ENCODE results near the gene SMG1. TPM values are rescaled to one million over a fixed set of nuclear protein-coding genes. Genes with fewer than 3 reads are reported as not detected.

SMG1 gene
- total RNA-seq, 2 donors from 2014 or later, result 166 to 216 TPM

DNA sequence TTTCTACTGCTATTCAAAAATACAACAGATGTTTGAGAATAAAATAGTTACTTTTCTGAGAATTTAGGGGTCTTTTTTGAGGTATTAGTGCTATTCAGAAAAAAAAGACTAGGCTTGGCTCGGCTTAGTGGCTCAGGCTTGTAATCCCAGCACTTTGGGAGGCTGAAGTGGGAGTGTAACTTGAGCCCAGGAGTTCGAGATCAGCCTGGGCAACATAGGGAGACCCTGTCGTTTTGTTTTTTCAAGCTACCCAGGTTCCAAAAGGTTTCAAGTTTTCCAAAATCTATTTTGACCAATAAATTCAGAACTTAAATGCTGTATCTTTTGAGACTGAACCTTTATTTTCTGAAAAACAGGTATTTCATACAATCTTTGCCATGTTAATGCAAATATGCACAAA, 121.7 kb downstream of the SMG1 start:
- Mint-ChIP-seq H3K27me3 (no peaks in the 10 kb centered on the region), H3K27ac (peak overlapping the region; percentile 89), H3K4me3 (peak overlapping the region; percentile 93), H3K9me3 (no peaks in the 10 kb centered on the region), H3K4me1 (peaks cover 18% of the 10 kb centered on the region), H3K36me3 (ENCODE audit: low read depth) (peaks cover 70% of the 10 kb centered on the region)
- ATAC-seq (replicated peaks), result no peak

DNA sequence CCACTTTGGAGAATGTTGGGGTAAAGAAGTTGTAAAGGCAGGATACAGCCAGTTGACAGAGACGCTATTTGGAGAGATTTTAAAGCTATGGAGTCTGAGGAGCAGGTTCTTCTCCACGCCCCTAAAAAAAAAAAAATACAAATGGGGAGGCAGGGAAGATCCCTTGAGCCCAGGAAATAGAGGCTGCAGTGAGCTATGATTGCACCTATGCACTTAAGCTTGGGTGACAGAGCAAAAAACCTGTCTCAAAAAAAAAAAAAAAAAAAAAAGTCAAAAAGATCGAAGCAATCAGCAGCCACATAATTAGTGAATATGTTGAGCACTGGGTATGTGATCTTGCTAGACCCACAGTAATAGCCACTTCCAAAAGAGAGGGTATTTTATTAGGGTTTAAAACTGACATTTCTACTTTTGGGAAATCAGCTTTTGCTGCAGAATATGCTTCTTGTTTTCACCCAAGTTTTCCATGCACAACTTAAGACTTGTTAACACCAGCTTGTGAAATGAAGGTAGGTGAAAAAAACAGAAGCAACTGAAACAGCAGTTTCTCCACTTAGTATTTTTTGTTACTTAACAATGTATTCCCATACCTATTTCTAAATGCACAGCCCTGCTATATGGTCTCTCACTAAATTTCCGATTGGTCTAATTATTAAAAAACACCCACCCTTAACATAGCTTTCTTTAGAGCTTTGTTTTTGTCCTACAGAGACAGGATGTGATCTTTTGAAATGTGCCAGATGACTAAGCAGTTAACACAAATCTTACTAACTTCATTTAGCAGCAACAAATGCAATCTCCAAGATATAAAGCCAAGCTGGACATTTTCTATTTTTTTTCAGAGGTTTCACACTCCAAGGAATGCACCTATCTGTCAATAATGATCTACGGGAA, 122.4 kb downstream of the SMG1 start:
- peak overlapping the region; percentile 93 for H3K4me3 Mint-ChIP-seq
- H3K36me3 Mint-ChIP-seq (ENCODE audit: low read depth), result peaks cover 69% of the 10 kb centered on the region
- no peak for ATAC-seq (replicated peaks)
- no peaks in the 10 kb centered on the region for H3K9me3 Mint-ChIP-seq
- no peaks in the 10 kb centered on the region for H3K27me3 Mint-ChIP-seq
- peak overlapping the region; percentile 89 for H3K27ac Mint-ChIP-seq
- H3K4me1 Mint-ChIP-seq, result peaks cover 20% of the 10 kb centered on the region

DNA sequence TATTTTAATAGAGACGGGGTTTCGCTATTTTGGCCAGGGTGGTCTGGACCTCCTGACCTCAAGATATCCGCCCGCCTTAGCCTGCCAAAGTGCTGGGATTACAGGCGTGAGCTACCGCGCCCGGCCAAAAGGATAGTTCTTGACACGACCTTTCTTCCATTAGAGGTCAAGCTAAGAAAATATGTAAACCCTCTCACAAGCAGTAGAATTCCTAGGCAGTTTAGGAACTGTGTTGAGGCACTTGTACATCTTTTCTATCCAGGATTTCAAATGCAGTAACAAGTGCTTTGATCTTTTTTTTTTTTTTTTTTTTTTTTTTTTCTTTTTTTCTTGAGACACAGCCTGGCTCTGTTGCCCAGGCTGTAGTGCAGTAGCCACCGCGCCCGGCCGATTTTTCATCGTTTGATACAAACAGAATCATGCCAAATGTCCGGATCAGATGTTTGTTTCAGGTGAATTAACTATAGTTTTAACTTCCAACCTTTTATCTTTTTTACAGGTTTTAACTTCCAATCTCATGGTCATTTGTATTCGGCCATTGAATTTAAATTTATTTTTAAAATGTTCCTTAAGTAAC, 123.4 kb downstream of the SMG1 start:
- Mint-ChIP-seq H3K27me3 (no peaks in the 10 kb centered on the region), H3K4me1 (peaks cover 22% of the 10 kb centered on the region), H3K9me3 (no peaks in the 10 kb centered on the region), H3K27ac (peak overlapping the region; percentile 97), H3K36me3 (ENCODE audit: low read depth) (peaks cover 69% of the 10 kb centered on the region), H3K4me3 (peak overlapping the region; percentile 93)
- no peak for ATAC-seq (replicated peaks)

- Mint-ChIP-seq H3K9me3 (no peaks in the 10 kb centered on the region), H3K36me3 (ENCODE audit: low read depth) (peaks cover 69% of the 10 kb centered on the region)
Observed at GRCh38 chr16:18801145-18801972, 124.8 kb downstream of the SMG1 start, which contains the start of gene ARL6IP1. Gene ARL6IP1 (minus strand): TSS chr16:18801549. CDS start chr16:18801466, 83 bp downstream.

DNA sequence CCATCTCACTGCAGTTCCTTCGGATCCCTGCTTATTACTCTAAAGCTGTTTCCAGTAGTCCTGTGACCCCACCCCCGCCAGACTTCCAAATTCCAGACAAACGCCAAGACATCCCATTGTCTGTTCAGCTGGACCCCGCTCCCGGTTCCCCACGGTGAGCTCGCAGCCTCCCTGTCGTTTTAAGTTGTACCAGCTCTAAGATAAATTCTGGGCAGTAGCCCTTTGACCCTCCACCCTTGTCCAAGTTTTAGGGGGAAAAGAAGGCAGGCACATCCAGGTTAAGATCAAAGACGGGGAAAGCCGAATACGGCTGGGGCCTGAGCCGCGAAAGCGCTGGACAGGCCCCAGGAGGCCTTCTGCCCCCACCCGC, 125.4 kb downstream of the SMG1 start:
- H3K9me3 Mint-ChIP-seq, result no peaks in the 10 kb centered on the region
- peaks cover 69% of the 10 kb centered on the region for H3K36me3 Mint-ChIP-seq (ENCODE audit: low read depth)
- H3K27ac Mint-ChIP-seq, result peak overlapping the region; percentile 97
- H3K27me3 Mint-ChIP-seq, result no peaks in the 10 kb centered on the region
- H3K4me1 Mint-ChIP-seq, result peaks cover 25% of the 10 kb centered on the region
- no peak for ATAC-seq (replicated peaks)
- peak overlapping the region; percentile 93 for H3K4me3 Mint-ChIP-seq

More at GRCh38 chr16:18801145-18801972, 124.8 kb downstream of the SMG1 start, which contains the start of gene ARL6IP1:
- Mint-ChIP-seq H3K27me3 (no peaks in the 10 kb centered on the region), H3K4me3 (peak within 1 kb of the TSS; percentile 93), H3K4me1 (peaks cover 25% of the 10 kb centered on the region), H3K27ac (peak within 1 kb of the TSS; percentile 97)
- ATAC-seq (replicated peaks), result peak; percentile 95

- no peaks in the 10 kb centered on the region for H3K9me3 Mint-ChIP-seq
- peak overlapping the region; percentile 97 for H3K27ac Mint-ChIP-seq
- peak overlapping the region; percentile 93 for H3K4me3 Mint-ChIP-seq
- peaks cover 25% of the 10 kb centered on the region for H3K4me1 Mint-ChIP-seq
- no peaks in the 10 kb centered on the region for H3K27me3 Mint-ChIP-seq
- no peak for ATAC-seq (replicated peaks)
- H3K36me3 Mint-ChIP-seq (ENCODE audit: low read depth), result peaks cover 71% of the 10 kb centered on the region
Observed at GRCh38 chr16:18800293-18800692, 125.9 kb downstream of the SMG1 start.

- H3K4me1 Mint-ChIP-seq, result peaks cover 25% of the 10 kb centered on the region
- H3K27ac Mint-ChIP-seq, result peak overlapping the region; percentile 97
- H3K27me3 Mint-ChIP-seq, result no peaks in the 10 kb centered on the region
- peak overlapping the region; percentile 93 for H3K4me3 Mint-ChIP-seq
- no peak for ATAC-seq (replicated peaks)
- H3K9me3 Mint-ChIP-seq, result no peaks in the 10 kb centered on the region
- H3K36me3 Mint-ChIP-seq (ENCODE audit: low read depth), result peaks cover 79% of the 10 kb centered on the region
Observed at GRCh38 chr16:18799500-18799899, 126.7 kb downstream of the SMG1 start.

DNA sequence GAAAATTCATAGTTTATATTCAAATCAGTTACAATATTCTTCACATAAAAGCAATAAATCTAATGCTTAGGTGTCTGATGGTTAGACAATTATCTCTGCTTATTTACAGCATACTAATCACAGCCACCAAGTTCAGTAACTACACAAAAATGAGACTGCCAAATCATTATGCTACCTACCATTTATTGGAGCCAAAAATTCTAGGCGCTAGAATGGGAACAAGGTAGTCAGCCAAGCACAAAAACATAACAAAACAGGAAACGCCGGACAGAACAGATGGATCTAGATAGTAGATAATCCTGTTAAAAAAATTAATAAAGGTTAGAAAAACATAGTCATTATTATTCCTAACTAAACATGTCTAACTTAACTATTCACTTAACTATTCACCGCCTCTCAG, 128.5 kb downstream of the SMG1 start:
- H3K9me3 Mint-ChIP-seq, result no peaks in the 10 kb centered on the region
- ATAC-seq (replicated peaks), result no peak
- no peaks in the 10 kb centered on the region for H3K27me3 Mint-ChIP-seq
- H3K4me1 Mint-ChIP-seq, result peaks cover 20% of the 10 kb centered on the region
- H3K4me3 Mint-ChIP-seq, result no peak overlapping the region
- H3K27ac Mint-ChIP-seq, result no peak overlapping the region
- H3K36me3 Mint-ChIP-seq (ENCODE audit: low read depth), result peaks cover 91% of the 10 kb centered on the region

GRCh38 chr16:18796377-18796776, 129.8 kb downstream of the SMG1 start:
- H3K27me3 Mint-ChIP-seq, result no peaks in the 10 kb centered on the region
- peaks cover 21% of the 10 kb centered on the region for H3K4me1 Mint-ChIP-seq
- H3K9me3 Mint-ChIP-seq, result no peaks in the 10 kb centered on the region
- no peak for ATAC-seq (replicated peaks)
- H3K27ac Mint-ChIP-seq, result peak overlapping the region; percentile 25
- H3K4me3 Mint-ChIP-seq, result no peak overlapping the region
- H3K36me3 Mint-ChIP-seq (ENCODE audit: low read depth), result peaks cover 99% of the 10 kb centered on the region

DNA sequence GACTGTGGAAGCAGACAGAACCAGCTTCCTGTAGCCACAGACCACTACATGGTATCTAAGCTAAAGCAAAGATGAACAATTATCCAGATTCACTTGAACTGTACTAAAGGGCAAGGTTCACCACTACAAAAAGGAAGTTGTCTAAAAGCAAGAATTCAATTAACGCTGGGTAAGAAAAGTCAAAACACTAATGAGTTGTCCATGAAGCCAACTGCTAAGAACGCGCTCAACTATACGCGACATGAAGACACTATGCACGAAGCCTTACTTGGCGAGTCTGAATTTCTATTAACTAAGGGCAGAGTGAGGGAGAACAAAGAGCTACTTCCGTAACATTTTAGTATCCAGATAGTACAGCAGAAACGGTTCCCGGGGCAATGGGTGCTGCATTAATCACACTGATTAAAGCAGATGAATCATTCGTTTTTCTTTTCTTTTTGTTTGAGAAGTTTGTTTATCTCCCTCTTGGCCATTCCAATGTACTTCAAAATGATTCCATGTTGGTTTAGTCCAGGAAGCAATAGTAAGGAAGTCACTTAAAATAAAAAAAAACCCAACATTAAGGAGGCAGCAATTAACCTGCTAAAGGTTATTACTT, 133.3 kb downstream of the SMG1 start:
- Mint-ChIP-seq H3K27me3 (no peaks in the 10 kb centered on the region), H3K36me3 (ENCODE audit: low read depth) (peaks cover 97% of the 10 kb centered on the region), H3K27ac (no peak overlapping the region), H3K4me3 (no peak overlapping the region), H3K4me1 (peaks cover 19% of the 10 kb centered on the region), H3K9me3 (no peaks in the 10 kb centered on the region)
- no peak for ATAC-seq (replicated peaks)

GRCh38 chr16:18789850-18790706, 136.1 kb downstream of the SMG1 start, which contains the start of gene RPS15A:
Gene RPS15A (minus strand): TSS chr16:18790334. CDS start chr16:18789113, 1,221 bp downstream.
- peaks cover 36% of the 10 kb centered on the region for H3K4me1 Mint-ChIP-seq

DNA sequence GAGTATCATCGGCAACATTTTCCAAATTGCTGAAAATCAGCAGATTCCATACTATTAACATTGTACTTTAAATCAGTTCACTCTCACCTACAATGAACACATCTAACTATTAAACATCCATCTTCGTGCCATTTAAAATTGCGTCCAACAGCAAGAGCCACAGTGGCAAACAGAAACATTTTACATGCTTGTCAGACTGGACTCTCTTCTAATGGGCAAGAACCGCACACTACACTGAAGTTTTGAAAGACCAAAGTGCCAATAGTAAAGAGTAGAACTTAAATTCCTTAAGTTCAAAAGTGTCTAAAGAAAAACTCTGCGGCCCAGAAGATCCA, 136.7 kb downstream of the SMG1 start:
- no peak for ATAC-seq (replicated peaks)
- Mint-ChIP-seq H3K36me3 (ENCODE audit: low read depth) (peaks cover 97% of the 10 kb centered on the region), H3K9me3 (peaks cover 3% of the 10 kb centered on the region), H3K27ac (peak overlapping the region; percentile 99), H3K4me1 (peaks cover 42% of the 10 kb centered on the region), H3K4me3 (peak overlapping the region; percentile 99), H3K27me3 (no peaks in the 10 kb centered on the region)

More at GRCh38 chr16:18789850-18790706, 136.1 kb downstream of the SMG1 start, which contains the start of gene RPS15A:
- peak within 1 kb of the TSS; percentile 99 for H3K27ac Mint-ChIP-seq
- ATAC-seq (replicated peaks), result peak; percentile 93
- H3K27me3 Mint-ChIP-seq, result no peaks in the 10 kb centered on the region
- peaks cover 97% of the 10 kb centered on the region for H3K36me3 Mint-ChIP-seq (ENCODE audit: low read depth)
- peak within 1 kb of the TSS; percentile 99 for H3K4me3 Mint-ChIP-seq
- peaks cover 3% of the 10 kb centered on the region for H3K9me3 Mint-ChIP-seq

- peaks cover 3% of the 10 kb centered on the region for H3K9me3 Mint-ChIP-seq
- H3K4me1 Mint-ChIP-seq, result peaks cover 43% of the 10 kb centered on the region
- peak overlapping the region; percentile 99 for H3K27ac Mint-ChIP-seq
- peaks cover 97% of the 10 kb centered on the region for H3K36me3 Mint-ChIP-seq (ENCODE audit: low read depth)
- peak overlapping the region; percentile 99 for H3K4me3 Mint-ChIP-seq
- ATAC-seq (replicated peaks), result no peak
- H3K27me3 Mint-ChIP-seq, result no peaks in the 10 kb centered on the region
Observed at GRCh38 chr16:18788828-18789514, 137.2 kb downstream of the SMG1 start.
